Measurements from ENCODE around the gene LRRC38.
"Not testable (repeated sequence)": the region's sequence is repeated elsewhere in the genome, so short reads cannot be mapped to it uniquely, and the experiment has no call there.

Gene LRRC38

DNA sequence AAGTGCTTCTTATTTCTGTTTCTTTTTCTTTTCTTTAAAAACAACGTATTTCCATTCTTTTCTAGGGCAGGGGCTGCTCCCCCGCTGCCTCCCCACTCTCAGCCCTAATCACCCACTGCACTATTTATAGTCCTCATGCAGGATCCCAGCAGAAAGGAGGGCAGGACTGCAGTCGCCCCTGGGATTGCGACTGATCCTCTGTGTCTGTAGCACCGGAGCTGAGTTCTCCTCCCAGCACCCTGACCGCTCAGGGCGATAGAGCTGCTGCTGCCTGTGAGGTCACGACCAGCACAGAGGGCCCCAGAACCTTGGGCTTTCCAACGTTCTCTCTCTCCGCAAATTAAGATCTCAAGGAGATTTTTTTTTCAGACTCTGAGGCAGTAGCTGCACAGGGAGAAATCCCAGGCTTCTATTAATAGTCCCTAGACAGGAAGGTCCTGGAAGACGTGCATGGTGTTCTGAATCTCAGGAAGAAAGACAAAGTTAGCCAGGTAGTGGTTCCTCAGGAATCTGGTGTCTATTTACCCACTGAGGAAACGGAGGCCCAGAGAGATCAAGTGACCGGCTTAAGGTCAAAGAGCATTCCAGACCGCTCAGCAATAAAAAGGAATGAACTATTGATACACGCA is 56.8 kb downstream of the LRRC38 start:
- DNase-seq, result no peak

DNA sequence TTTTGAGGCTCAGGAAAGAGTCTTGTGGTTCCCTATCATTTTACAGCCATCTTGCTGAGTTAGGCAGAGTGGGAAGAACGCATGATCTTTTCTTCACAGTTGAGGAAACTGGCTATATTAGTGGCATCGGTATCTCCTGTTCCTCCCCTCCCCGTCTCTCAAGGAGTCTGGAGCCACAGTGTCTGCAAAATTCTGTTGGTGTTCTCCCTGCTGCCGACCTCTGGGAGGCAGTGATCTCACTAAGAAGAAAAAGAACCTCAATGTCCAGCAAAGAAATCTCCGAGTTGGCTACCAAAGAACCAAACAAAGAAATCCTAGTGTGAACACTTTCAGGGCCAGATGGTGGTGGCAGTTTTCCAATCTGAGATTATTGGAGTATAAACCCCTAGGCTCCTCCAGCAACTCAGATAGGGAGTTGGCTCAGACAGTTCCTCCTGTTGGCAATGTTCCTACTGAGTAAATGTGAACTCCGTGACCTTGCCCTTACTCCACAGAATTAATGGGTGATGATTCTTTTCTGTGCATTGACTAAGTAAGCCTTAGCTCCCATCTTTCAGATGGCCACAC is 62.3 kb downstream of the LRRC38 start:
- no peak for DNase-seq

DNA sequence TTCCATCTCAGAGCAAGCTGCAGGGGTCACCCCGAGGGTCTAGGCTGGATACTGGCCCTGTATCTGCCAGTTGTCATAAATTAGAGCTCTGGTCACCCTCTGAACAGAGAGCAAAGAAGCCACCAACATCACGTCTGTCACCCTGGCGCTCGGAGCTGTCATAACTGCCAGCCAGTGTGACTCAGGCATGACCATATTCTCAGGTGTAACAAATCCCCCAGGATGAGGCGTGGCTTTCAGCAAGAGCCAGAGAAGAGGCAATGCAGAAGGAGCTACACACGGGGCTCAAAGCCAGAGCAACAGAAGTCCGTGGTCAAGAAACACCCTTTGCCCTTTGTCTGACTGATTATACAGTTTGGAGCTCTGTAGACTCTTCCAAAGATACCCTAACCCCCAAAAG is 63.6 kb downstream of the LRRC38 start:
- DNase-seq, result no peak

DNA sequence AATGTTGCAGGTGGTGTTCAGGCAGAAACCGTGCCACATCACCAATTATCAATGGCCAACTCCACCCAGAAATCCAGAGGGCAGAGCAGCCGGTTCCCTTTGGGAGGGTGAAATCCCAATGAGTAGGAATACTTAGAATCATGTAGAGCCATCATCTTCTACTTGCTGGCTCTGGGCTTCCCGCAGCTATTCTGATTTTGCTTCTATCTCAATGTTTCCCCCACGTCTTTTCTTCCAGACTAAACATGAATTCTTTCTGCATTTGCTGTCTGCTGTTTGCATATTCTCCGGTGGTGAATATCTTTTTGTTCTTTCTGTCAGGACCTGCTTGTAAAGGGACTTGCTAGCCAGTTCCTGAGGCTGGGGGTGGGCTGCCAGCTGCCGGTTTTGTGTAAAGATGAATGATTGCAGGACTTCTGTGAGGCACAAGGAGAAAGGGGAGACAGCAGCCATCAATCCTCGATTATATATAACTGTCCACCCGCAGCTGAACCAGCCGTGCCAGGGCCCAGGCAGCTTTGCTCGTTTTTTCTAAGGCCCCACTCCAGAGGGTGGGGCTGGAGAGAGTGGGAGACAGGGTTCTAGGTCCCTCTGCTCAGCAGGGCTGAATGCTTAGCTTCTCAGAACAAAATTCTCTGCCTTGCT is 70.3 kb downstream of the LRRC38 start:
- DNase-seq, result no peak

DNA sequence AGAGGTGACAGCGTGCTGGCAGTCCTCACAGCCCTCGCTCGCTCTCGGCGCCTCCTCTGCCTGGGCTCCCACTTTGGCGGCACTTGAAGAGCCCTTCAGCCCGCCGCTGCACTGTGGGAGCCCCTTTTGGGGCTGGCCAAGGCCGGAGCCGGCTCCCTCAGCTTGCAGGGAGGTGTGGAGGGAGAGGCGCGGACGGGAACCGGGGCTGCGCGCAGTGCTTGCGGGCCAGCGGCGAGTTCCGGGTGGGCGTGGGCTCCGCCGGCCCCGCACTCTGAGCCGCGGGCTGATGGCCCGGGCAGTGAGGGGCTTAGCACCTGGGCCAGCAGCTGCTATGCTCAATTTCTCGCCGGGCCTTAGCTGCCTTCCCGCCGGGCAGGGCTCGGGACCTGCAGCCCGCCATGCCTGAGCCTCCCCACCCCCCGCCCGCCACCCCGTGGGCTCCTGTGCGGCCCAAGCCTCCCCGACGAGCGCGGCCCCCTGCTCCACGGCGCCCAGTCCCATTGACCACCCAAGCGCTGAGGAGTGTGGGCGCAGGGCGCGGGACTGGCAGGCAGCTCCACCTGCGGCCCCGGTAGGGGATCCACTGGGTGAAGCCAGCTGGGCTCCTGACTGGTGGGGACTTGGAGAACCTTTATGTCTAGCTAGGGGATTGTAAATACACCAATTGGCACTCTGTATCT is 74.6 kb downstream of the LRRC38 start:
- not testable (repeated sequence) for DNase-seq

DNA sequence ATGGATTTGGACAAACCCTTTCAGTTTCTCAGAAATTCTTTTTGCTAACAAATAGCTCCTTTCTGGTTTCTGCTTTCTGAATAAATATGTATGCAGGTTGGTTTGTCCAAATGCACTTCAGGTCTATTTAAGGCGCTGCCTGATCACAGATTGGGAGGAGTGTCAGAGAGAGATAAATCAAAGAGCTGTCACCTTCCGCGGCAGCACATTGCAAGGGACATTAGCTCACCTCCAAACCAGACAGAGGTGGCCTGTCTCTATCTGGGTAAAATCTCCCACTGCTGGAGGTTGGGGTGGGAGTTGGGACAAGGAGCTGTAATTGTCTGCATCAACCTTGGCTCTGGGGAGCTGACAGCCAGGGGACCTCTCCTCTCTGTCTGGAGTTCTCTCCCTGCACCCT is 78.3 kb downstream of the LRRC38 start:
- DNase-seq, result no peak

DNA sequence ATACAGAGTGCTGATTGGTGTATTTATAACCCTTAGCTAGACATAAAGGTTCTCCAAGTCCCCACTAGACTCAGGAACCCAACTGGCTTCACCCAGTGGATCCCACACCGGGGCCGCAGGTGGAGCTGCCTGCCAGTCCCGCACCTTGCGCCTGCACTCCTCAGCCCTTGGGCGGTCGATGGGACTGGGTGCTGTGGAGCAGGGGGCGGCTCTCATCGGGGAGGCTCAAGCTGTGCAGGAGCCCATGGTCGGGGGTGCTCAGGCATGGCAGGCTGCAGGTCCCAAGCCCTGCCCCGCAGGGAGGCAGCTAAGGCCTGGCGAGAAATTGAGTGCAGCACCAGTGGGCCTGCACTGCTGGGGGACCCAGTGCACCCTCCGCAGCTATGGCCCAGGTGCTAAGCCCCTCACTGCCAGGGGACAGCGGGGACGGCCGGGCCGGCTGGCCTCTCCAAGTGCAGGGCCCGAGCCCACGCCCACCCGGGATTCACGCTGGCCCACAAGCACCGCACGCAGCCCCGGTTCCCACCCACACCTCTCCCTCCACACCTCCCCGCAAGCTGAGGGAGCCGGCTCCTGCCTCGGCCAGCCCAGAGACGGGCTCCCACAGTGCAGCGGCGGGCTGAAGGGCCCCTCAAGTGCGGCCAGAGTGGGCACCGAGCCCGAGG is 80.0 kb downstream of the LRRC38 start:
- DNase-seq, result not testable (repeated sequence)

DNA sequence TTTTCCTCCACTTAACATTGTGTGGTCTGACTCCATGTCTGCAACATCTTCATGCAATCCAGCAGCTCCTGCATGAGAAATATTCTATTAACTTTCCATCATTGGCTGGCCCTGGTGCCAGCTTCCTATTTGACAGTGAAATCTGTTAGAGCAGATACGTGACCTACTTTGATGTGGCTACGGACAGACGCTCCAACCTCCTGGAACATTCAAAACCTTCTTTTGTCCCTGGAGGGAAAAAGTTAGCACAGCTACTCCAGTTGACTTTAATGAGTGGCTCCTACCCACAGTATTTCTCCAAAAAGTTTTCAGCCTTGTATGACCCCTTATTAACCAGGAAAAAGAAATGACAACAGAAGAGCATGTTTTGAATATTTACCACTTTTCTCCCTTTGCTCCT is 81.6 kb downstream of the LRRC38 start:
- no peak for DNase-seq

DNA sequence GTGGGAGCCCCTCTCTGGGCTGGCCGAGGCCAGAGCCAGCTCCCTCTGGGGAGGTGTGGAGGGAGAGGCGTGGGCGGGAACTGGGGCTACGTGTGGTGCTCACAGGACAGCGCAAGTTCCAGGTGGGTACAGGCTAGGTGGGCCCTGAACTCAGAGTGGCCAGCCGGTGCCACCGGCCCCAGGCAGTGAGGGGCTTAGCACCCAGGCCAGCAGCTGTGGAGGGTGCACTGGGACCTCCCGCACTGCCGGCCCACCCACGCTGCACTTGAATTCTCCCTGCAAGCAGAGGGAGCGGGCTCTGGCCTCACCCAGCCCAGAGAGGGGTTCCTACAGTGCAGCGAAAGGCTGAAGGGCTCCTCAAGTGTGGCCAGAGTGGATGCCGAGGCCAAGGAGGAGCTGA is 83.3 kb downstream of the LRRC38 start:
- DNase-seq, result no peak

Data from right forelimb (tissue), 1 donor.